Femur (tissue), 1 donor: ENCODE data around the gene NSL1.
"Not testable (repeated sequence)": the region's sequence is repeated elsewhere in the genome, so short reads cannot be mapped to it uniquely, and the experiment has no call there.

Experiments used
- DNase-seq: peaks from one replicate; pipeline ENCODE4 v3.0.0-alpha.2; 2017

The NSL1 gene, protein sequence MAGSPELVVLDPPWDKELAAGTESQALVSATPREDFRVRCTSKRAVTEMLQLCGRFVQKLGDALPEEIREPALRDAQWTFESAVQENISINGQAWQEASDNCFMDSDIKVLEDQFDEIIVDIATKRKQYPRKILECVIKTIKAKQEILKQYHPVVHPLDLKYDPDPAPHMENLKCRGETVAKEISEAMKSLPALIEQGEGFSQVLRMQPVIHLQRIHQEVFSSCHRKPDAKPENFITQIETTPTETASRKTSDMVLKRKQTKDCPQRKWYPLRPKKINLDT

DNA sequence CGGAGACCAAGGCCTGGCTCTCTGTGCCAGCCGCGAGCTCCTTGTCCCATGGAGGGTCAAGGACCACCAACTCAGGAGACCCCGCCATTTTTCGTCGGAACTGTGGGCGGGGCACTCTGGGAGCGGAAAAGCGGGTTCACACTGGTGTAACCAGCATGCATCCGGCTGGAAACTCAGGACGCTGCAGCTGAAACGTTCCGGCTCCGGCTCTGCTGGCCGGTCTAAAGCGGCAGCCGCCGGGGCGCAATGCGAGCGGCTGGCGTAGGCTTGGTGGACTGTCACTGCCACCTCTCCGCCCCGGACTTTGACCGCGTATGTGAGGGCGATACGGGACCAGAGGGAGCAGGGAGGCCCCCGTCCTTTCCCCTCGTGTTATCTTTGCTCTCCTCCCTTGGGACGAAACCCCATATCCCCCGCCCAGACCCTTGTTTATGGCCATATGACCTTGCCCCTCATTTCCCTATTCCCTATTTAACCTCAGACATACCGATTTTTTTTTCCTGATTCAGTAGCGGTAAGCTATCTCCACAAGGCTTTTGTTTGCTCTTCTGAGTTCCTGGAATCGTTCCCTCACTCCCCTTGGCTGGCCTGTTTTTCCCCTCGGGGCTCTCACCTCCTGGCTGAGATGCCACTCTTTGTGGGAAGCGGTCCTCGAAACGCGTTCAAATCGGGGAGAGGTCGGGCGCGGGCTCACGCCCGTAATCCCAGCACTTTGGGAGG, at the start of gene NSL1, which contains the start of gene TATDN3:
Gene NSL1 (minus strand): TSS at position 102 of the 720 bp plus-strand sequence. CDS start 14 bp downstream, at position 88.
Gene TATDN3 (plus strand): TSS at position 219 of the 720 bp plus-strand sequence. CDS start 28 bp downstream, at position 247.
- DNase-seq: peak; percentile 96

DNA sequence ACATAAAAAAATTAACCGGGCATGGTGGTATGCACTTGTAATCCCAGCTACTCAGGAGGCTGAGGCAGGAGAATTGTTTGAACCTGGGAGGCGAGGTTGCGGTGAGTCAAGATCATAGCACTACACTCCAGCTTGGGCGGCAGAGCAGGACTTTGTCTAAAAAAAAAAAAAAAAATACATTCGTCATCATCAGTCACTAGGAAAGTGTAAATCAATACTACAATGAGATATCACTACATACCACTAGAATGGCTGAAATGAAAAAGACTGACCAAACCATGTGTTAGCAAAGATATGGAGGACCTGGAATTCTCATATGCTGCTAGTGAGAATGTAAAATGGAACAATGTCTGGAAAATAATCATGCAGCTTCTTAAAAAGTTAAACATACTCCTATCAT, 46.6 kb upstream of the NSL1 start:
- DNase-seq: no peak

DNA sequence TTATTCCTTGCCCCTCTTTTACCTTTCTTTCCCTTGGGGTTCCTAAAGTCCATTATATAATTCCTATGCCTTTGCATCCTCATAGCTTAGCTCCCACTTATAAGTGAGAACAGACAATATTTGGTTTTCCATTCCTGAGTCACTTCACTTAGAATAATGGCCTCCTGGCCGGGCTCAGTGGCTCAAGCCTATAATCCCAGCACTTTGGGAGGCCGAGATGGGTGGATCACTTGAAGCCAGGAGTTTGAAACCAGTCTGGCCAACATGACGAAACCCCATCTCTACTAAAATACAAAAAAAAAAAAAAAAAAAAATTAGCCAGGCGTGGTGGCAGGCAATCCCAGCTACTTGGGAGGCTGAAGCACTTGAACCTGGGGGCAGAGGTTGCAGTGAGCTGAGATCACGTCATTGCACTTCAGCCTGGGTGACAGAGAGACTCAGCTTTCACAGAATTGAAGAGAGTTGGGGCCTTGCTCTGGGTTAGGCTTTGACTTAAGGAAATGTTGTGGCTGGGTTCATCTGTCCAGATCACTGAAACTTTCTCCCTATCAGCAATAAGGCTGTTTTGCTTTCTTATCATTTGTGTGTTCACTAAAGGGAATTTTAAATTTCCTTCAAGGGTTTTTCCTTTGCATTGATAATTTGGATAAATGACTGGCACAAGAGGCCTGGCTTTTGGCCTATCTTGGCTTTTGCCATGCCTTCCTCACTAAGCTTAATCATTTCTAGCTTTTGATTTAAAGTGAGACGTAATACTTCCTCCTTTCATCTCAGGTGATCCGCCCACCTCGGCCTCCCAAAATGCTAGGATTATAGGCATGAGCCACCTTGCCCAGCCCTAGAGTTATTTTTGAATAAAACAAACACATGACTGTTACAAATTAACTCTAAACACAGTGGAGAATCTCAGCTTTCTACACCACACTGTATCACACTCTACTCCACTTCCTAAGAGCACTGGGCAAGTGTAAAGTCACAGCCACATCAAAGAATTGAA, 41.9 kb upstream of the NSL1 start:
- not testable (repeated sequence) for DNase-seq

DNA sequence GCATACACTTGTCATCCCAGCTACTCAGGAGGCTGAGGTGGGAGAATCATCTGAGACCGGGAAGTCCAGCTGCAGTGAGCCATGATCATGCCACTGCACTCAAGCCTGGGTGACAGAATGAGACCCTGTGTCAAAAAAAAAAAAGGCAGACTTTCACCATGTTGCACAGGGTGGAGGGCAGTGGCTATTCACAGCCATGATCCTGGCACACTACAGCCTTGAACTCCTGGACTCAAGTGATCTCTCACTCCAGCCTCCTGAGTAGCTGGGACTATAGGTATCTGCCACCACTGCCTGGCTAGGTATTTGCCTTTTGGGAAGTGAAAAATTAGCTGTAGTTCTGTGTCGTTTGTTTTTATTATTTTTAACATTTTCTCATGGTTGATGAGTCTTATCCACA, 36.8 kb upstream of the NSL1 start:
- DNase-seq: no peak

DNA sequence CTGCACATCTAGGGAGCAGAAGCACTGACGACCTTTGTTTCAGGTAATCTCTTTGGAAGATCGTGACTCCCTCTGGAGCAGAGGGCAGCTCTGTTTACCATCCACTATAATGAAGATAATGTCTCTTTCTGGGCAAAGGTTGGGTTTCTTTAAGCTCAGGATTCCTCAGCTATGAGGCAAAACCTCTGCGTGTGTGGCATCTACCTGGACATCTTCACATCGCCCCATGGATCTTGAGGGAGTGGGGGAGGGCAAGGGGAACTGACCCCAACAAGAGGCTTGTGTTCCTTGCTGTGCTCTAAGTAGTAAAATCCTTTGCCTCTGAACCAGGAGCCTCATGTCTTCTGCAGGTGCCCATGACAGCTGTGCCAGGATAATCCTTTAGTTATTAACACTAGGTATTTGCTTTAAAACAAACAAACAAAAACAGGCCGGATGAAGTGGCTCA, 36.3 kb upstream of the NSL1 start:
- DNase-seq: no peak

DNA sequence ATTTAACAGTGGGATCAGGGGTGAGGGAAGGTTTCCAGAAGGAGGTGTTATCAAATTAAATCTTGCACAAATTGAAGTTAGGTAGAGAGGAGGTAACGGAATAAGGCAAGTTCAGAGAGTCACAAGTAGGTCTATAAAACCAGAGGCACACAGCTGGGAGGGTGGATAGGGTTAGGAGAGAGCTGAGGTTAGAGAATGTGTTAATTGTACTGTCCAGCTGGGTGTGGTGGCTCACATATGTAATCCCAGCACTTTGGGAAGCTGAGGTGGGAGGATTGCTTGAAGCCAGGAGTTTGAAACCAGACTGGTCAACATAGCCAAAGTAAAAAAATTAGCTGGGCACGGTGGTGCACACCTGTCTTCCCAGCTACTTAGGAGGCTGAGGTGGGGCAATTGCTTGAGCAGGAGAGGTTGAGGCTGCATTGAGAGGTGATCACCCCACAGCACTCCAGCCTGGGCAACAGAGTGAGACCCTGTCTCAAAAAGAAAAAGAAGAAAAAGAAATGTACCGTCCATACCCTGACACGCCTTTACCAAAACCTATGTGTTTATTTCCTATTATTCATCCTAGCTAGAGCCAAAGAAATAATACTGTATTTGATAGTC, 35.7 kb upstream of the NSL1 start:
- no peak for DNase-seq

DNA sequence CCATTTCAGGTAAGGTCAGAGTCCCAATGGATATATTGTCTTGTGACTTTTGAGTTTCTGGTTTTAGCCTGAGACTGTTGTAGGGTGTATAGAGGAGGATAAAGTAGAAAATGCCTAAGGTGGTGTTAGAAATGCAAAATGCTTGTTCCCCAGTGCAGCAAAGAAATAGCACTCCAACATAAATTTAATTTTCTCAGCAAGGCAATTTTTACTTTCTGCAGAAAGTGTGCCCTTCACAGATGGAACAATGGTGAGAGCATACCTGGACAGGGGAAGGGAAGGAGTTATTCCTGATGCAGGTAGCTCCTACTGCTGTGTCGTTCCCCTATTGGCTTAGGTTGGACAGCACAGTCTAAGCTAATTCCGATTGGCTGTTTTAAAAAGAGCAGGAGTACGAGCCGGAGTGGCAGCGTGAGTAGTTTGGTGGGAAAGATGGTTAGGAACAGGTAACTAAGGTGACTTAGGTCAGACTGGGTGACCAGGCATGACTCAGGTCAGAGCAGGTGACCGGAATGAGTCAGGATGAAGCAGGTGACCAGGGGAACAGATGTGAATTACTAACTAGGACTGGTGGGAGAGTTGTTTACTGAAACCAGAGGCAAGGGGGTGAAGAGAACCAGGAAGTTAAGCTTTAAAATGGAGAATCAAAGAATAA, 34.3 kb upstream of the NSL1 start:
- no peak for DNase-seq

DNA sequence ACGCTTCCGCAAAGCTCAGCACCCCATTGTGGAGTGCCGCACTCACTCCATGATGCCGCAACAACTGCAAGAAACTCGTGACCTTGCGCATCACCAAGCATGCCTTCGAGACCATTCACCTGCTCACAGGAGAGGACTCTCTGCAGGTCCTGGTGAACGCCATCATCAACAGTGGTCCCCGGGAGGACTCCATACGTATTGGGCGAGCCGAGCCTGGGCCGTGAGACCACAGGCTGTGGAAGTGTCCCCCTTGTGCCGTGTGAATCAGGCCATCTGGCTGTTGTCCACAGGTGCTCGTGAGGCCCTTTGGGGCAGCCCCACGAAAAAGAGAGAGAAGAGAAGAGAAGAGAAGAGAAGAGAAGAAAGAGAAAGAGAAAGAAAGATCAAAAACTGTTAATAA, 32.6 kb upstream of the NSL1 start:
- DNase-seq: no peak

DNA sequence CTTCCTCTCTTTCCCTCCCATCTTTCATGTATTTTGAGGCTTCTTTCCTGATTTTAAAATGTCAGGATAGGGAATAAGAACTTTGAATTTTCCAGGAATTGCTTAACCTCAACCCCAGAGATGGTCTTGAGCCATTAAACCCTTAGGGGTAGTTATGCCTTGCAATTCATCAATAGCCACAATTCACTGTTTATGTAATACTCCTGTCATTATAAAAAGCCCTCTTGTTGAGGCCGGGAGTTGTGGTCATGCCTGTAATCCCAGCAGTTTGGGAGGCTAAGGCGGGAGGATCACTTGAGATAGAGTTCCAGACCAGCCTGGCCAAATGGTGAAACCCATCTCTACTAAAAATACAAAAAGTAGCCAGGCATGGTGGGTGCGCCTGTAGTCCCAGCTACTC, 31.4 kb upstream of the NSL1 start:
- no peak for DNase-seq

DNA sequence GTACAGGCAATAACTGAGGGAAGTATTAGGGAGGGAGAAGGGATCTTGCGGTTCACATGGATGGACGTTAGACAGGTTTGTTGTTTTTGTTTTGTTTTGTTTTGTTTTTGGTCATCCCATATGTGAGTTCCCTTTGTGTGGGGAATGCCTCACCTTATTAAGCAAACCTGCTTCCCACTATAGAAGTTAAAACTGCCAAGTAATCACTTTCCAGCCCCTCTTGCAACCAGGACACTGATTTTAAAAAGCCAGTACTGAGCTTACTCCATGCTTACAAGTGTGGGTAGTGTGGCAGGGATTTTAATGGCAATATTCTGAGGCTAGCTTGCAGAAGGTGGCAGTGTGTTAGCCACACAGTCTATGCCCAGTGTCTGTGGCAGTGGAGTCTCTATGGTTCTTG, 29.4 kb upstream of the NSL1 start:
- no peak for DNase-seq

DNA sequence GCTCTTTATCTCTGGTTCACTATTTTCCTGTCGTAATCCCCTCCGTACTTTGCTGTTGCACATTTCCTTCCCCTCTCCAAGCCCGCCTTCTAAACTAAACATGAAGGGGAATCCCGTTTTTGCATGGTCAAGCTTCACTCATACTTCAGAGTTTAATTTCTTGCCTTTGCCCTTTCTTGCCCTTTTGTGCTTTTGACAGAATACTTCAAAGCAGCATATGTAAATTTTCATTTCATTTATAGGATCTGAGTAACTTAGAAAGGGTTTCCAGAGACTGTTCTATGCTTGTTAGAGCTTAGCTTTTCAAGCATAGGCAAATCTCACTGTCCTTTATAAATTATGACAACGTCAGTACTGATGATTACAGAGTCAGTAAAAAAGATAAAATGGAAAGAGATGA, 28.1 kb upstream of the NSL1 start:
- DNase-seq: no peak

DNA sequence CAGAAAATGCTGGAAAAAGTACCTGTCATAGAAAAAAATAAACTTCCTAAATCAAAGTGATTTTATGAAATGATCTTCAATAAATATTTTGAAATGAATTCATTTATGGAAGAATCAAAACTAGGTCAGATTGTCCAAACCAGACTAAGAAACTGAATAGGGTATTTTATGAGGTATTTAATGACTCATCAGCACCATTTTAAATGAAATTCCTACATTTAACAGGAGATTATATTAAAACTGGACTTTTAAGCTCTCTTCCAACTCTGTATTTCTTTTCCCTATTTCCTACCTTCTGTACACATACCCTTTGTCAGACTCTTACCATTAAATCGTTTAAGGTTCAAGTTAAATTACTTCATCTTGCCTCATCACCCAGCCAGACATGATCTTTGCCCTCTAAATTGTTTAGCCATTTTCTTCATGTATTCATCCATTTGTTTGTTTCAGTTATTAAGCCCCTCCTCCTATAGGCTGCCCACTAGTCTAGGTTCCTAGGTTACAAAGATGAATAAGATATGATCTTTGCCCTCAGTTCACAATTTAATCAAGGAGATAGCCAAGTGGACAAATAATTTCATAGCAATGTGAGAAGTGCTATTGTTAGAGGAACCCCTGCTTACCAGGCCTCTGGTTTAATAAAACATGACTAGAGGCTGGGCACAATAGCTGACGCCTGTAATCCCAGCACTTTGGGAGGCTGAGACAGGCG, 25.1 kb upstream of the NSL1 start:
- no peak for DNase-seq

DNA sequence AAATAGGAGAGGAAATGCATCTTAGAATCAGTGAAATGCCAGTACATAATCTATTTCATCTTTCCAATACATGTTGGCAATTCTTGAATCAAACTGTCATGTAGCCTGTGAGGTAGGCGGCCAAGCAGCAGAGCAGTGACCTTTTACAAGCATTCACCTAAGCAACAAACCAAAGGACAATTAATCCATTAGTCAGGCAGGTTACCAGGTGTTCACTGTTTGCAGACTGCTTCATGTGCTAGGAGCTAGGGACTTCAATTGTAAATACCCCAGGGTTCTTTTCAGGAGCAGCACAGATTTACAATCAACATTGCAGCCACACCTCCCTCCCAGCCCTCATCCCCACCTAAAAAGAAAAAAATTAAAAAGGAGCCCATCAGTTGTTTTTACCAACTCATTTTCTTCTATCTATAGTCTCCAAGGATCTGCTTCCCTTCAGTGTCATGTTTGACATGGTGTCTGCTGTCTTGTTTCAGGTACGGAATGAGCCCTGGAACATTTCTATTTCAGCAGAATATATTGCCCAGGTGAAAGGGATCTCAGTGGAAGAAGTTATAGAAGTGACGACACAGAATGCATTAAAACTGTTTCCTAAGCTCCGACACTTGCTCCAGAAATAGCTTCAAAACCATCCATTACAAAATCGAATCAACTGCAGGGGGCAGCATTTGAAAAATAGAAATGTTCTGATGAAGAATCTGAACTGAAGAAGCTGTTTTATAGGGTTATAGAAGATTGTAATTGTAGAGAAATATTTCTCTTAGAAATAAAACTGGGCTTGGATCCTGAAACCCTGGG, 23.2 kb upstream of the NSL1 start:
- no peak for DNase-seq

DNA sequence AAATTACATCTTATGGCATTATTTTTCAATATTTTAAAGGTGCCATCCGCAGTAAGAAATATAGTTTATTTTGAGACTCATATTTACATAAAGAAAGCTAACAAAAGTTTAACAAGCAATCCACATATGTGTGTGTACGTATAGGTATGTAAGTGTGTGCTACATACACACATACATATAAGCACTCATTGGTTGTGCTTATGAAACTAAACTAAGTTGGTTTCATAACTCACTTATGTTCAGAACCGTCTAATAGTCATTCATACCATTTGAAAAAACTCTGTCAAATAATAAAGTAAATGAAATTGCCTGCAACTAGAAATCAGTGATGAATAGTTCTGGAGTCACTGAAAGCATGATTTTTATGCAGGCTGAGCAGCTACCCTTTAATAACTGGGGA, 14.2 kb upstream of the NSL1 start:
- DNase-seq: no peak

DNA sequence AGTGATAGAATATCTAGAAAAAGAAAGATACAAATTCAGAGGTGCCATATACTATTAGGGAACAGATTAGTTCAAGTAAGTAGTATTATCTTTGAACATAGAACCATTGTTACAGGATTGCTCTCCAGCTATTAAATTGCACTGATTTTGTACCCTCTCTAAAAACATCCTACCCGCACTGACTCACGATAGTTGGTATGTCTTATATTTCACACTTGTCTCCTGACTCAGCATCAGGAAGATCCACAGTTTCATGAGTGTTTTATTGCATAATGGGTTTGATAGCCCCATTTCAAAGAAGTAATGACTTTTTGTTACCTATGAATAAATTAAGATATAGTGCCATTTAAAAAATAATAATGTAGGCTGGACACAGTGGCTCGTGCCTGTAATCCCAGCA, 6.1 kb upstream of the NSL1 start:
- no peak for DNase-seq

DNA sequence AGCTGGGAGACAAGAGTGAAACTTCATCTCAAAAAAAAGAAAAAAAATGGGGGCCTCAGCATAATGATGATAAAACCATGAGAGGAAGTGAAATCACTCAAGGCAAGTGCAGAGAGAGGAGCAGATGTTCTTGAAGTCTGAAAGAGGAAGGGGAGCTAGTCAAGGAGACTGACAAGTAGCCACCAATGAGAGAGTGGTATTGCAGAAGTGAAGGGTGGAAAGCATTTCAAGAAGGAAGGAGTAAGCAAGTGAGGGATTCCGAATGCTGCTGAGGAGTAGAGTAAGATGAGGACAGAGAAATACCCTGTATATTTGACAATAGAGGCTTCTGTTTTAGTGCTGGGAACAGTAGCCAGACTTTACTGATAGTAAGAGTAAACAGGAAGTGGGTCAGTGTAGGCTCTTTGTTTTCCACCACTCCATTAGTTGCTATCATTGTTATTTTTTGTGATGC, 3.0 kb upstream of the NSL1 start:
- no peak for DNase-seq

DNA sequence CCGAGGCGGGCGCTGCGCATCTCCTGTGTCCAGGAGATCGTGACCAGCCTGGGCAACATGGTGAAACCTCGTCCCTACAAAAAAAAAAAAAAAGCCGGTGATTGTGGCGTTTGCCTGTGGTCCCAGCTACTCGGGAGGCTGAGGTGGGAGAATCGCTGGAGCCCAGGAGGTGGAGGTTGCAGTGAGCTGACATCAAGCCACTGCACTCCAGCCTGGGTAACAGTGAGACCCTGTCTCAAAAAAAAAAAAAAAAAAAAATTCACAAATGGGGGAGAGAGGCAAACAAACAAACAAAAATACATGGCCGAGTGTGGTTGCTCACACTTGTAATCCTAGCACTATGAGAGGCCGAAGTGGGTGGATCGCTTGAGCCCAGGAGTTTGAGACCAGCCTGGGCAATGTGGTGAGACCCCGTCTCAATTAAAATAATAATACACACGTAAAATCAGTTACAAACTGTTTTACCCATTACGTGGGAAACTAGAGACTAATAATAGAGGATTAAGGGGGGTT, 875 bp upstream of the NSL1 start:
- DNase-seq: no peak

DNA sequence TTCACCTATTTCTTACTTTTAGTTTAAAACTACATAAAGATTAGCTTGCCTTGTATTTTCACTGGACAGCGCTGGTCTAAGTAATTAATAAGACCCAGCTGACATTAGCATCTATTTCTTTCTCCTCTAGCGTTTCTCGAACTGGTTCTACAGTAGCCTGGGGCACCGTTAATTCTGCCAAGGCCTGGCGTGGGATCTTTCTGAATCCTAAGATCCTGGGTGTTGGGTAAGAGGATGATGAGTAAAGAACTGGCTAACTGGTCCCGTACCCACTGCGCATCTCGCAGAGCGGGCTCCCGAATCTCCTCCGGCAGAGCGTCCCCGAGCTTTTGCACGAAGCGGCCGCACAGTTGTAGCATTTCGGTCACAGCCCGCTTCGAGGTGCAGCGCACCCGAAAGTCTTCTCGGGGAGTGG, 309 bp downstream of the NSL1 start:
- no peak for DNase-seq

DNA sequence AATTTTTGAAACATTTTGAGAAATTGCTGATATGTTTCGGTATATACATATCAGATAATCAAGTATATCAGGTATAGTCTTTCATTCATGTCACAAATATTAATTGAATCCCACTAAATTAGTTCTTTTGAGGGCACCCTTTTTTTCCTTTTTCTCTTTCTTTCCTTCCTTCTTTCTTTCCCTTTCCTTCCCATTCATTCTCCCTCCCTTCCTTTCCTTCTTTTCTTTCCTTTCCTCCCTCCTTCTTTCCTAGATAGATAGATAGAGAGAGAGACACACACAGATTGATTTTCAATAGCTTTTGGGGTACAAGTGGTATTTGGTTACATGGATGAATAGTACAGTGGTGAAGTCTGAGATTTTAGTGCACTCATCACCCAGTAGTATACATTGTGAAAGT, 5.7 kb downstream of the NSL1 start:
- DNase-seq: no peak

DNA sequence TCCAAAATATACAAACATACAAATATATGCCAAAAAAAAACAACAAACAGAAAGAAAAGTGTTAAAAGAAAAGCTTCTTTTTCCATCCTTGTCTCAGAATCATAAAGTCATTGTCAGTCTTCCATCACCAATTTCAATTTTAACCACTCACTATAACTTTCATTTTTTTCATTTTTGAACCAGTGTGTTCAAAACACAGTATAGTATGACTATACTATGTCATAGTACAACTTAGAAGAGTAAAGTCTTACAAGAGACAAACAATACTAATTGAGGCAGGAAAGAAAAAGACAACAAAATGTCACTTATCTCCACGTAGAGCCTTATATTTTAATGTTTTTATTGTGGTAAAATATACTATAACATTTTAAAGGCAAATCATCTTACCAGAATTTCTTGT, 7.6 kb downstream of the NSL1 start:
- no peak for DNase-seq
